ENCODE data around the gene GNG4. TPM values are rescaled to one million over a fixed set of nuclear protein-coding genes. Genes with fewer than 3 reads are reported as not detected.

GNG4 gene
- total and polyA plus RNA-seq, 2 of the 4 experiments (the other 2 are of a cell fraction), result 0.18 to 0.29 TPM

DNA sequence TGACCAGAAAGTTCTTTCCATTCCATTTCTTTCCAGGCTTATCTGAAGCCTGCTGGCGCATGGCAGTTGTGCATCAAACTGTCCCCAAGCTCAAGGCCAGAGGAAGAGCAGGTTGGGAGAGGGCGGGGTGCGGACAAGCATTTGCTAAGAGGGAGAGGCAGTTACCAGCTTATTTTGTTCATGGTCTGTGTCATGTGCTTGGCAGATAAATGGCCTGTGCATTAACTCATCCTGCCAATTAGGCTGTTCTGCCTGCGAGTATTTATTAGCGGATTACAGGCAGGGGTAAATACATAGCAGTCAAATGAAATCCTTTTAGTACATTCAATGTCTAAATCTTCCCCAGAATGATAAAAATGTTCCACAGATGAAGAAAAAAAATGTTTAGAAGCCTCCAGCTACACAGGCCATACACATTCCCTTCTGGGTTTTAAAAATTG is 96.5 kb downstream of the GNG4 start:
- H3K9me1 ChIP-seq (ENCODE audit: insufficient read depth, low read length), result no peaks in the 10 kb centered on the region
- no peak overlapping the region for H2BK15ac ChIP-seq (ENCODE audit: low read depth, low read length)
- H2AK5ac ChIP-seq (ENCODE audit: low read depth, low read length), result no peak overlapping the region
- no peak for DNase-seq
- H3K9me3 ChIP-seq (ENCODE audit: control insufficient read depth, insufficient read depth, low read length), result no peaks in the 10 kb centered on the region
- no peak overlapping the region for H3K4me2 ChIP-seq (ENCODE audit: low read depth, low read length)
- no CpG with 5 or more reads among the region's 5 CpGs for WGBS, 2 experiments (ENCODE audit: extremely low coverage in 2 of 2, insufficient read length in 1 of 2)
- no peaks in the 10 kb centered on the region for H4K20me1 ChIP-seq (ENCODE audit: insufficient read depth, low read length)
- TF ChIP-seq CHD1 (IDR thresholded peaks at IDR 0.05; ENCODE audit: low read depth, low read length) (no peak), SMC3 (IDR thresholded peaks at IDR 0.05; ENCODE audit: low read depth, low read length) (no peak), NFE2L2 (IDR thresholded peaks at IDR 0.05; ENCODE audit: low read depth, low read length) (no peak), CEBPB (IDR thresholded peaks at IDR 0.05; ENCODE audit: low read depth, low read length) (no peak), MXI1 (IDR thresholded peaks at IDR 0.05; ENCODE audit: borderline replicate concordance, low read depth, low read length) (no peak), POLR2A (IDR thresholded peaks at IDR 0.05; ENCODE audit: low read depth, low read length) (no peak), FOS (IDR thresholded peaks at IDR 0.05; ENCODE audit: low read depth, low read length) (no peak), RCOR1 (IDR thresholded peaks at IDR 0.05; ENCODE audit: insufficient replicate concordance, low read length) (no peak), RAD21 (IDR thresholded peaks at IDR 0.05; ENCODE audit: low read length) (no peak), MAFK (IDR thresholded peaks at IDR 0.05; ENCODE audit: low read depth, low read length) (no peak), MAZ (IDR thresholded peaks at IDR 0.05; ENCODE audit: borderline replicate concordance, low read depth, low read length) (no peak), RFX5 (IDR thresholded peaks at IDR 0.05; ENCODE audit: low read depth, low read length) (no peak), BHLHE40 (IDR thresholded peaks at IDR 0.05; ENCODE audit: low read depth, low read length) (no peak)
- TF ChIP-seq, protein P1, sequence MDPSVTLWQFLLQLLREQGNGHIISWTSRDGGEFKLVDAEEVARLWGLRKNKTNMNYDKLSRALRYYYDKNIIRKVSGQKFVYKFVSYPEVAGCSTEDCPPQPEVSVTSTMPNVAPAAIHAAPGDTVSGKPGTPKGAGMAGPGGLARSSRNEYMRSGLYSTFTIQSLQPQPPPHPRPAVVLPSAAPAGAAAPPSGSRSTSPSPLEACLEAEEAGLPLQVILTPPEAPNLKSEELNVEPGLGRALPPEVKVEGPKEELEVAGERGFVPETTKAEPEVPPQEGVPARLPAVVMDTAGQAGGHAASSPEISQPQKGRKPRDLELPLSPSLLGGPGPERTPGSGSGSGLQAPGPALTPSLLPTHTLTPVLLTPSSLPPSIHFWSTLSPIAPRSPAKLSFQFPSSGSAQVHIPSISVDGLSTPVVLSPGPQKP (IDR thresholded peaks at IDR 0.05; ENCODE audit: borderline replicate concordance, low read depth, low read length), result no peak
- TF ChIP-seq, protein P2, sequence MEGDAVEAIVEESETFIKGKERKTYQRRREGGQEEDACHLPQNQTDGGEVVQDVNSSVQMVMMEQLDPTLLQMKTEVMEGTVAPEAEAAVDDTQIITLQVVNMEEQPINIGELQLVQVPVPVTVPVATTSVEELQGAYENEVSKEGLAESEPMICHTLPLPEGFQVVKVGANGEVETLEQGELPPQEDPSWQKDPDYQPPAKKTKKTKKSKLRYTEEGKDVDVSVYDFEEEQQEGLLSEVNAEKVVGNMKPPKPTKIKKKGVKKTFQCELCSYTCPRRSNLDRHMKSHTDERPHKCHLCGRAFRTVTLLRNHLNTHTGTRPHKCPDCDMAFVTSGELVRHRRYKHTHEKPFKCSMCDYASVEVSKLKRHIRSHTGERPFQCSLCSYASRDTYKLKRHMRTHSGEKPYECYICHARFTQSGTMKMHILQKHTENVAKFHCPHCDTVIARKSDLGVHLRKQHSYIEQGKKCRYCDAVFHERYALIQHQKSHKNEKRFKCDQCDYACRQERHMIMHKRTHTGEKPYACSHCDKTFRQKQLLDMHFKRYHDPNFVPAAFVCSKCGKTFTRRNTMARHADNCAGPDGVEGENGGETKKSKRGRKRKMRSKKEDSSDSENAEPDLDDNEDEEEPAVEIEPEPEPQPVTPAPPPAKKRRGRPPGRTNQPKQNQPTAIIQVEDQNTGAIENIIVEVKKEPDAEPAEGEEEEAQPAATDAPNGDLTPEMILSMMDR (conservative IDR thresholded peaks at IDR 0.05; ENCODE audit: low read depth, low read length), result no peak
- TF ChIP-seq, protein P3, sequence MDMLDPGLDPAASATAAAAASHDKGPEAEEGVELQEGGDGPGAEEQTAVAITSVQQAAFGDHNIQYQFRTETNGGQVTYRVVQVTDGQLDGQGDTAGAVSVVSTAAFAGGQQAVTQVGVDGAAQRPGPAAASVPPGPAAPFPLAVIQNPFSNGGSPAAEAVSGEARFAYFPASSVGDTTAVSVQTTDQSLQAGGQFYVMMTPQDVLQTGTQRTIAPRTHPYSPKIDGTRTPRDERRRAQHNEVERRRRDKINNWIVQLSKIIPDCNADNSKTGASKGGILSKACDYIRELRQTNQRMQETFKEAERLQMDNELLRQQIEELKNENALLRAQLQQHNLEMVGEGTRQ (IDR thresholded peaks at IDR 0.05; ENCODE audit: low read depth, low read length), result no peak
- no peak overlapping the region for H3K27ac ChIP-seq (ENCODE audit: insufficient read depth, low read length)
- ATAC-seq (ENCODE audit: low read depth), result no peak
- ChIA-PET CTCF (no interaction called here), POLR2A (ENCODE audit: unreplicated experiment) (no interaction called here)
- no peak overlapping the region for H4K8ac ChIP-seq (ENCODE audit: low read depth in 2 of 2, low read length in 2 of 2)
- no peak overlapping the region for H2AK9ac ChIP-seq (replicated peaks; ENCODE audit: low read depth, low read length, poor library complexity)
- no peak overlapping the region for H4K5ac ChIP-seq (ENCODE audit: low read depth, low read length)
- intact Hi-C loops (cut with micrococcal nuclease), result no loop called here
- H4K91ac ChIP-seq (ENCODE audit: insufficient read depth, low read depth, low read length), result no peak overlapping the region
- H2AFZ ChIP-seq (replicated peaks; ENCODE audit: low read length, poor library complexity), result no peak overlapping the region
- no TSS peak for BruUV-seq (replicated peaks)
- no peaks in the 10 kb centered on the region for H3K4me1 ChIP-seq (ENCODE audit: control insufficient read depth, insufficient read depth, low read length)
- no peak overlapping the region for H3K56ac ChIP-seq (ENCODE audit: extremely low read depth, insufficient read depth, low read length)
- H2BK120ac ChIP-seq (ENCODE audit: low read depth, low read length), result no peak overlapping the region
- H2BK5ac ChIP-seq (ENCODE audit: low read depth, low read length, poor library complexity, severe bottlenecking), result no peak overlapping the region
- dilution Hi-C loops (cut with HindIII; ENCODE audit: low sequenced_read_pairs, unreplicated experiment), result no loop called here
- H3K18ac ChIP-seq (ENCODE audit: low read depth, low read length), result no peak overlapping the region
- H3K79me1 ChIP-seq (ENCODE audit: low read depth in 1 of 2, low read length in 2 of 2), result no peaks in the 10 kb centered on the region
- in situ Hi-C loops (cut with MboI; ENCODE audit: low sequenced_read_pairs), result no loop called here
- no peak overlapping the region for H2BK20ac ChIP-seq (ENCODE audit: low read depth, low read length)
- H3K4ac ChIP-seq (ENCODE audit: low read depth, low read length), result no peak overlapping the region
- H3K27me3 ChIP-seq (ENCODE audit: control insufficient read depth, insufficient read depth, low read length), result peaks cover 5% of the 10 kb centered on the region
- no peaks in the 10 kb centered on the region for H3K36me3 ChIP-seq (ENCODE audit: control insufficient read depth, insufficient read depth, low read length)
- H3K4me3 ChIP-seq (ENCODE audit: insufficient read depth, low read depth, low read length), result no peak overlapping the region
- H3K23ac ChIP-seq (ENCODE audit: low read depth, low read length), result no peak overlapping the region
- H3K14ac ChIP-seq (replicated peaks; ENCODE audit: low read depth, low read length), result no peak overlapping the region
- no peak overlapping the region for H3K9ac ChIP-seq (ENCODE audit: low read depth, low read length)
